GM23338 (cell line): ENCODE results near the gene RNF41. TPM values are rescaled to one million over a fixed set of nuclear protein-coding genes. Genes with fewer than 3 reads are reported as not detected.

ENCODE experiments used
- ATAC-seq: fragments of 200-7000 bp; cut with Tn5 transposase; 3 replicates; pipeline ENCODE4 v1.9.1; 2020
- DNase-seq: peaks from one replicate; pipeline ENCODE4 v3.0.0-alpha.2; 2015; ENCODE audit warnings: low spot score
- H2AFZ ChIP-seq: fragments of 200-600 bp; sonication (generic); 2 replicates; pipeline ENCODE4 v1.8.0; 2016; ENCODE audit warnings: antibody characterized with exemption, mild to moderate bottlenecking, moderate library complexity
- H3F3A ChIP-seq: fragments of 200-600 bp; sonication (generic); replicated peaks from 2 replicates; pipeline ENCODE4 v1.8.0; 2017; ENCODE audit warnings: antibody characterized with exemption, mixed run types, low read depth
- H3K27ac ChIP-seq: fragments of 200-600 bp; sonication (generic); 2 replicates; pipeline ENCODE4 v1.6.1; 2016; ENCODE audit warnings: low read depth
- H3K27me3 ChIP-seq: fragments of 200-600 bp; sonication (generic); 2 replicates; pipeline ENCODE4 v1.8.0; 2016; ENCODE audit warnings: mild to moderate bottlenecking, mixed run types, moderate library complexity; ENCODE audit not compliant: insufficient read depth
- H3K36me3 ChIP-seq: fragments of 200-600 bp; sonication (generic); 2 replicates; pipeline ENCODE4 v1.8.0; 2016; ENCODE audit warnings: mild to moderate bottlenecking; ENCODE audit not compliant: insufficient read depth
- H3K4me1 ChIP-seq: fragments of 200-600 bp; sonication (generic); 2 replicates; pipeline ENCODE4 v1.8.0; 2016; ENCODE audit warnings: mild to moderate bottlenecking, moderate library complexity; ENCODE audit not compliant: insufficient read depth
- H3K4me2 ChIP-seq: fragments of 200-600 bp; sonication (generic); 2 replicates; pipeline ENCODE4 v1.7.1; 2017; ENCODE audit warnings: mixed run types
- H3K4me3 ChIP-seq: fragments of 200-600 bp; sonication (generic); 2 replicates; pipeline ENCODE4 v1.6.1; 2016; ENCODE audit warnings: mixed run types
- H3K79me2 ChIP-seq: fragments of 200-600 bp; sonication (generic); replicated peaks from 2 replicates; pipeline ENCODE4 v1.8.0; 2017; ENCODE audit warnings: mild to moderate bottlenecking; ENCODE audit not compliant: insufficient read depth
- H3K9me2 ChIP-seq: fragments of 200-600 bp; sonication (generic); 2 replicates; pipeline ENCODE4 v1.8.0; 2017; ENCODE audit not compliant: insufficient read depth
- H4K20me1 ChIP-seq: fragments of 200-600 bp; sonication (generic); replicated peaks from 2 replicates; pipeline ENCODE4 v1.8.0; 2017; ENCODE audit warnings: mild to moderate bottlenecking; ENCODE audit not compliant: insufficient read depth
- H3K27ac Mint-ChIP-seq: 2 replicates; pipeline ENCODE4 v1.8.0; 2020; ENCODE audit warnings: inconsistent platforms, mild to moderate bottlenecking, moderate library complexity, mixed read lengths
- H3K27me3 Mint-ChIP-seq: 3 replicates; pipeline ENCODE4 v1.8.0; 2022; ENCODE audit warnings: low read depth, mild to moderate bottlenecking, moderate library complexity, mixed read lengths, inconsistent platforms; ENCODE audit not compliant: insufficient read depth, poor library complexity
- H3K36me3 Mint-ChIP-seq: 3 replicates; pipeline ENCODE4 v1.8.0; 2021; ENCODE audit warnings: low read depth, mild to moderate bottlenecking, inconsistent platforms, moderate library complexity, mixed read lengths
- H3K4me1 Mint-ChIP-seq: 3 replicates; pipeline ENCODE4 v1.8.0; 2020; ENCODE audit warnings: mild to moderate bottlenecking, inconsistent platforms, mixed read lengths
- H3K4me3 Mint-ChIP-seq: 3 replicates; pipeline ENCODE4 v1.8.0; 2021; ENCODE audit warnings: moderate library complexity, mild to moderate bottlenecking, inconsistent platforms, mixed read lengths
- H3K9me3 Mint-ChIP-seq: 3 replicates; pipeline ENCODE4 v1.8.0; 2020; ENCODE audit warnings: moderate library complexity, mild to moderate bottlenecking, inconsistent platforms, mixed read lengths
- CREB1 ChIP-seq: fragments of 250-450 bp; sonication (Bioruptor Pico); IDR thresholded peaks from 2 replicates; pipeline ENCODE4 v1.5.0; 2020; ENCODE audit warnings: low read depth, mild to moderate bottlenecking, moderate library complexity
- EZH2 ChIP-seq: fragments of 200-600 bp; sonication (generic); IDR thresholded peaks from one replicate; pipeline ENCODE4 v1.8.0; 2017; ENCODE audit warnings: antibody characterized with exemption, mild to moderate bottlenecking, low read depth; ENCODE audit not compliant: unreplicated experiment
- EZH2phosphoT487 ChIP-seq: fragments of 200-600 bp; sonication (generic); IDR thresholded peaks from one replicate; pipeline ENCODE4 v1.8.1; 2018; ENCODE audit warnings: antibody characterized with exemption; ENCODE audit not compliant: unreplicated experiment
- JUNB ChIP-seq: IDR thresholded peaks from one replicate; pipeline ENCODE4 v1.6.1; 2016; ENCODE audit warnings: antibody characterized with exemption; ENCODE audit not compliant: unreplicated experiment
- NANOG ChIP-seq: IDR thresholded peaks from 2 replicates; pipeline ENCODE4 v1.6.1; 2016; ENCODE audit warnings: antibody characterized with exemption, borderline replicate concordance
- POLR2AphosphoS5 ChIP-seq: IDR thresholded peaks from 2 replicates; pipeline ENCODE4 v1.6.1; 2016; ENCODE audit warnings: antibody characterized with exemption, low read depth
- STAT1 ChIP-seq: IDR thresholded peaks from one replicate; pipeline ENCODE4 v1.6.1; 2016; ENCODE audit warnings: antibody characterized with exemption; ENCODE audit not compliant: unreplicated experiment
- ZNF114 ChIP-seq: fragments of 250-450 bp; sonication (Bioruptor Pico); IDR thresholded peaks from 2 replicates; pipeline ENCODE4 v1.5.0; 2020; ENCODE audit warnings: mild to moderate bottlenecking, moderate library complexity
- ZNF331 ChIP-seq: fragments of 250-450 bp; sonication (Bioruptor Pico); IDR thresholded peaks from 2 replicates; pipeline ENCODE4 v1.5.0; 2020; ENCODE audit warnings: low read depth, mild to moderate bottlenecking, moderate library complexity
- ZNF462 ChIP-seq: fragments of 250-450 bp; sonication (Bioruptor Pico); IDR thresholded peaks from 2 replicates; pipeline ENCODE4 v1.5.0; 2020; ENCODE audit warnings: mild to moderate bottlenecking, moderate library complexity
- polyA plus RNA-seq: library from polyadenylated mRNA; unstranded; fragments of >200 nt; fragmentation: Nextera tagmentation; extraction: Ambion mirVana; gene quantifications from 2 replicates; pipeline ENCODE4 v1.2.1, GENCODE V29; 2016
- total RNA-seq: library from RNA; depleted of rRNA; stranded (reverse); fragments of >200 nt; shearing (Covaris generic); gene quantifications from 2 replicates; pipeline ENCODE4 v1.2.3, GENCODE V29; 2014
- TF ChIP-seq, protein P1 (sequence below): IDR thresholded peaks from 2 replicates; pipeline ENCODE4 v1.6.1; 2016; ENCODE audit warnings: antibody characterized with exemption
- TF ChIP-seq, protein P2 (sequence below): IDR thresholded peaks from one replicate; pipeline ENCODE4 v1.6.1; 2018; ENCODE audit warnings: antibody characterized with exemption; ENCODE audit not compliant: unreplicated experiment
- TF ChIP-seq, protein P3 (sequence below), 2 experiments: fragments of 200-600 bp in 1 of 2; sonication (generic) in 1 of 2; conservative IDR thresholded peaks; 2 replicates each; pipeline versions ENCODE4 v1.5.1 to v1.6.1; 2016 to 2017; ENCODE audit warnings: antibody characterized with exemption in 2 of 2, low read depth in 2 of 2, mild to moderate bottlenecking in 2 of 2, moderate library complexity in 1 of 2

RNF41 gene
- total and polyA plus RNA-seq, 2 experiments from 2014 or later, result 15.3 to 77.1 TPM

DNA sequence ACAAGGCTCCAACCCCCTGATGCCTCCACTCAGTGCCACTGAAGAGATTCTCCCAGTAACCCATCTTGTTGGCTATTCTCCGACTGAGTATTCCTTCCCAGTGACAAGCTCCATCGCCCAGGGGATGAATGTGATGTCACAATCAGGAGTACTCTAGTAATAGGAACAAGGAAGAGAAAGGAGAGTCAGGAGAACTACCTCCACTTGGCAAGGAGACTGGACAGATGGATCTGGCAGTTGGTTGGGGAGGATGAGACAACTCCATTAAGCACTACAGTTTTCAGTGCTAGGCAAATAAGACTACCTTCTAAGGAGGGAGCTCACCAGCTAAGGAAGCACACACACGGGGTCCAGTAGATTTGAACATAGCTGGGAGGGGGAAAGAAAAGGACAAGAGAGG, 5.3 kb downstream of the RNF41 start:
- no peaks in the 10 kb centered on the region for H3K9me2 ChIP-seq
- H3K27me3 ChIP-seq, result no peaks in the 10 kb centered on the region
- H3K27ac Mint-ChIP-seq, result no peak overlapping the region; the same call in 1 of the 2 replicates
- peaks cover 40% of the 10 kb centered on the region for H3K36me3 ChIP-seq
- no peak overlapping the region for H3K4me3 Mint-ChIP-seq
- H3K79me2 ChIP-seq, result peaks cover 48% of the 10 kb centered on the region
- peaks cover under 1% of the 10 kb centered on the region for H3K27me3 Mint-ChIP-seq
- ATAC-seq (no peak), DNase-seq (no peak)
- H3K4me3 ChIP-seq, result no peak overlapping the region
- TF ChIP-seq EZH2phosphoT487, result no peak
- no peak for TF ChIP-seq POLR2AphosphoS5
- TF ChIP-seq, protein P1, sequence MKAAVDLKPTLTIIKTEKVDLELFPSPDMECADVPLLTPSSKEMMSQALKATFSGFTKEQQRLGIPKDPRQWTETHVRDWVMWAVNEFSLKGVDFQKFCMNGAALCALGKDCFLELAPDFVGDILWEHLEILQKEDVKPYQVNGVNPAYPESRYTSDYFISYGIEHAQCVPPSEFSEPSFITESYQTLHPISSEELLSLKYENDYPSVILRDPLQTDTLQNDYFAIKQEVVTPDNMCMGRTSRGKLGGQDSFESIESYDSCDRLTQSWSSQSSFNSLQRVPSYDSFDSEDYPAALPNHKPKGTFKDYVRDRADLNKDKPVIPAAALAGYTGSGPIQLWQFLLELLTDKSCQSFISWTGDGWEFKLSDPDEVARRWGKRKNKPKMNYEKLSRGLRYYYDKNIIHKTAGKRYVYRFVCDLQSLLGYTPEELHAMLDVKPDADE, result no peak
- TF ChIP-seq, protein P2, sequence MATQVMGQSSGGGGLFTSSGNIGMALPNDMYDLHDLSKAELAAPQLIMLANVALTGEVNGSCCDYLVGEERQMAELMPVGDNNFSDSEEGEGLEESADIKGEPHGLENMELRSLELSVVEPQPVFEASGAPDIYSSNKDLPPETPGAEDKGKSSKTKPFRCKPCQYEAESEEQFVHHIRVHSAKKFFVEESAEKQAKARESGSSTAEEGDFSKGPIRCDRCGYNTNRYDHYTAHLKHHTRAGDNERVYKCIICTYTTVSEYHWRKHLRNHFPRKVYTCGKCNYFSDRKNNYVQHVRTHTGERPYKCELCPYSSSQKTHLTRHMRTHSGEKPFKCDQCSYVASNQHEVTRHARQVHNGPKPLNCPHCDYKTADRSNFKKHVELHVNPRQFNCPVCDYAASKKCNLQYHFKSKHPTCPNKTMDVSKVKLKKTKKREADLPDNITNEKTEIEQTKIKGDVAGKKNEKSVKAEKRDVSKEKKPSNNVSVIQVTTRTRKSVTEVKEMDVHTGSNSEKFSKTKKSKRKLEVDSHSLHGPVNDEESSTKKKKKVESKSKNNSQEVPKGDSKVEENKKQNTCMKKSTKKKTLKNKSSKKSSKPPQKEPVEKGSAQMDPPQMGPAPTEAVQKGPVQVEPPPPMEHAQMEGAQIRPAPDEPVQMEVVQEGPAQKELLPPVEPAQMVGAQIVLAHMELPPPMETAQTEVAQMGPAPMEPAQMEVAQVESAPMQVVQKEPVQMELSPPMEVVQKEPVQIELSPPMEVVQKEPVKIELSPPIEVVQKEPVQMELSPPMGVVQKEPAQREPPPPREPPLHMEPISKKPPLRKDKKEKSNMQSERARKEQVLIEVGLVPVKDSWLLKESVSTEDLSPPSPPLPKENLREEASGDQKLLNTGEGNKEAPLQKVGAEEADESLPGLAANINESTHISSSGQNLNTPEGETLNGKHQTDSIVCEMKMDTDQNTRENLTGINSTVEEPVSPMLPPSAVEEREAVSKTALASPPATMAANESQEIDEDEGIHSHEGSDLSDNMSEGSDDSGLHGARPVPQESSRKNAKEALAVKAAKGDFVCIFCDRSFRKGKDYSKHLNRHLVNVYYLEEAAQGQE, result no peak
- no peak for TF ChIP-seq NANOG
- no peak for TF ChIP-seq ZNF462 (CRISPR knock-in tag)
- TF ChIP-seq ZNF114, result no peak
- no peak for TF ChIP-seq CREB1 (CRISPR knock-in tag)
- TF ChIP-seq JUNB, result no peak
- TF ChIP-seq, protein P3, sequence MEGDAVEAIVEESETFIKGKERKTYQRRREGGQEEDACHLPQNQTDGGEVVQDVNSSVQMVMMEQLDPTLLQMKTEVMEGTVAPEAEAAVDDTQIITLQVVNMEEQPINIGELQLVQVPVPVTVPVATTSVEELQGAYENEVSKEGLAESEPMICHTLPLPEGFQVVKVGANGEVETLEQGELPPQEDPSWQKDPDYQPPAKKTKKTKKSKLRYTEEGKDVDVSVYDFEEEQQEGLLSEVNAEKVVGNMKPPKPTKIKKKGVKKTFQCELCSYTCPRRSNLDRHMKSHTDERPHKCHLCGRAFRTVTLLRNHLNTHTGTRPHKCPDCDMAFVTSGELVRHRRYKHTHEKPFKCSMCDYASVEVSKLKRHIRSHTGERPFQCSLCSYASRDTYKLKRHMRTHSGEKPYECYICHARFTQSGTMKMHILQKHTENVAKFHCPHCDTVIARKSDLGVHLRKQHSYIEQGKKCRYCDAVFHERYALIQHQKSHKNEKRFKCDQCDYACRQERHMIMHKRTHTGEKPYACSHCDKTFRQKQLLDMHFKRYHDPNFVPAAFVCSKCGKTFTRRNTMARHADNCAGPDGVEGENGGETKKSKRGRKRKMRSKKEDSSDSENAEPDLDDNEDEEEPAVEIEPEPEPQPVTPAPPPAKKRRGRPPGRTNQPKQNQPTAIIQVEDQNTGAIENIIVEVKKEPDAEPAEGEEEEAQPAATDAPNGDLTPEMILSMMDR (conservative IDR thresholded peaks at IDR 0.05; ENCODE audit: low read depth in 2 of 2), result no peak
- TF ChIP-seq STAT1, result no peak
- TF ChIP-seq ZNF331 (CRISPR knock-in tag), result no peak
- no peak for TF ChIP-seq EZH2
- H3K27ac ChIP-seq, result no peak overlapping the region
- H3K36me3 Mint-ChIP-seq, result peaks cover 69% of the 10 kb centered on the region
- peaks cover 18% of the 10 kb centered on the region for H4K20me1 ChIP-seq
- H3F3A ChIP-seq, result peaks cover 21% of the 10 kb centered on the region
- H3K4me1 Mint-ChIP-seq, result peaks cover 4% of the 10 kb centered on the region; the same call in 1 of the 3 replicates
- H3K4me1 ChIP-seq, result peaks cover 10% of the 10 kb centered on the region; the same call in 1 of the 2 replicates
- no peak overlapping the region for H2AFZ ChIP-seq
- peaks cover 3% of the 10 kb centered on the region; the same call in 1 of the 3 replicates for H3K9me3 Mint-ChIP-seq
- H3K4me2 ChIP-seq, result no peak overlapping the region
